ENCODE data around the gene SMIM44.
"Not testable (repeated sequence)": the region's sequence is repeated elsewhere in the genome, so short reads cannot be mapped to it uniquely, and the experiment has no call there.

The SMIM44 gene

DNA sequence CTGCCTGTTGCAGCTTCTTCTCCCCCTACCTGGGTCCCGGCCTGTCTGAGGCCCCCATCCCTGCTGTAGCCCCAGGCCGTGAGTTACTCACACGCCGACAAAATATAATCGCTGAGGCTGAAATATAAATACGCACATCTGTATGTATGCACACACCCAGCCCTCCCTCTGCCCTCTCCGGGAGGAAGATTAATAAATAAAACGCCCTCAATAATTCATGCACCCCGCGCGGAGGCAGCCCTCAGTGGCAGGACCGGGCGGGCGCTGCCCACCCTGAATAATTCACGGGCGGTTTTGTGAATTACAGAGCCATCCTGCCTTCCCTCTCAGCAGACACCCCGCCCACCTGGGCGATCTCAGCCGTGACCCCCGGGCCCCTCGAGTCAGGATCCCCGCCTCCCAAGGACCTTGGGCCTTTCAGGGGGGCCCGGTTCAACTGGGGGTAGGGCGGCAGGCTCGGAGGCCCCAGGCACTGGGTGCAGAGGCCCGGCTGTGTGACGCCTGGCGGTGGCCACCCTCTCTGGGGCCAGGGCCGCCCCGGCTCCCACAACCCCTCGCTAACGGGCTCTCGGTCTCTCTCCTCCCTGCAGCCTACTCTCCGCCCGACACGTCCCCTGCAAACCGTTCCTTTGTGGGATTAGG lies 27.2 kb downstream of the SMIM44 start:
- no peak for DNase-seq

DNA sequence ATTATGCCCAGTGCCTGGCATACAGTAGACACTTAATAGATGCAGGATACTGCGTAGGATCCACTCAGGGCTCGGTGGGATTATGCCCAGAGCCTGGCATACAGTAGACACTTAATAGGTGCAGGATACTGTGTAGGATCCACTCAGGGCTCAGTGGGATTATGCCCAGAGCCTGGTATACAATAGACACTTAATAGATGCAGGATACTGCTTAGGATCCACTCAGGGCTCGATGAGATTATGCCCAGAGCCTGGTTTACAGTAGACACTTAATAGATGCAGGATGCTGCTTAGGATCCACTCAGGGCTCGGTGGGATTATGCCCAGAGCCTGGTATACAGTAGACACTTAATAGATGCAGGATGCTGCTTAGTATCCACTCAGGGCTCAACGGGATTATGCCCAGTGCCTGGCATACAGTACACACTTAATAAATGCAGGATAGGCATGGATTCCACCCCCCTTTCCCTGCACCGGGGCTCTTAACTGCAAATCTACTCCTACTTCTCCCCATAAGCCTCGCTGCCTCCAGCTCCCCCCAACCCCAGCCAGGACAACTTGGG lies 27.8 kb downstream of the SMIM44 start:
- no peak for DNase-seq

DNA sequence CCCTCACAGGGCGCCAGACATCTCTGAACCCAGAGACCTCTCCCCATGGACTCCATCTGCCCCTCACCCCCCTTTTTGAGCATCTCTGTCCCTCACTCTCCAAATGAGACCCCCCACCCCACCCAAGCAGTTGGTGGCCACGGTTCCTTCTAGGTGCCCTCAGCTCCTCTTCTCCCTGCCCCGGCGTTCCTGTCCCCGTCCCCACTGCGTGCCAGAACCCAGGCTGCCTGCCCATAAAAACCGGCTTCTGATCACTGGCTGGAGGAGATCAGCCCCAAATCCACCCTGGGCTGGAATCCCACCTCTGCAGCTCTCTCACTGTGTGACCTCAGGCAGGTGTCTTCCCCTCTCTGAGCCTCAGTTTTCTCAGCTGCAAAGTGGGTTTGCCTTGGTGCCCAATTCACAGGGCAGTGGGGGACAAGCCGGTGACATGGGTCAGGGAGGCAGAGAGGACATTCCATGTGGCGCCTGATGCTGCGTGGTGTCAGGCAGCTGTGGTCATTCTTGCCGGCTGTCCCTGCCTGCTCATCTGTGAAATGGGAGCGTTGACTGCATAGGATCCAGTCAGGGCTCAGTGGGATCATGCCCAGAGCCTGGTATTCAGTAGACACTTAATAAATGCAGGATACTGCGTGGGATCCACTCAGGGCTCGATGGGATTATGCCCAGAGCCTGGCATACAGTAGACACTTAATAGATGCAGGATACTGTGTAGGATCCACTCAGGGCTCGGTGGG lies 28.4 kb downstream of the SMIM44 start:
- no peak for DNase-seq

DNA sequence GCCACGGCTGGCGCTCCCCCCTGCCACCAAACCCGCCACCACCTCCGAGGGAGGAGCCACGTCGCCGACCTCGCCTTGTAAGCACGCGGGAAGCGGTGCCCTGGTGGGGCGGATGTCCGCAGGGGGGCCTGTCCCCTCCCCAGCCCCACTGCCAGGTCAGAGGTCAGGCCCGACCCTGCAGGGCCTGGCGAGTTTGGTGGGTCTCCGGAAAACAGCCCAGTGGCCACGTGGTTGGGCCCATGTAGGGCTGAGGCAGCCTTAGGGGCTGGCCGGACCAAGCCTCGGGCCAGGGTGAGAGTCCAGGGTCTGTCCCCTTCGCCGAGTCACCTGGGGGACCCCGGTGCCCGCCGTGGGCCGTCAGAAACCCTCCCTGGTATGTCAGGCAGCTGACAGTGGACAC lies 29.4 kb downstream of the SMIM44 start:
- DNase-seq: no peak

DNA sequence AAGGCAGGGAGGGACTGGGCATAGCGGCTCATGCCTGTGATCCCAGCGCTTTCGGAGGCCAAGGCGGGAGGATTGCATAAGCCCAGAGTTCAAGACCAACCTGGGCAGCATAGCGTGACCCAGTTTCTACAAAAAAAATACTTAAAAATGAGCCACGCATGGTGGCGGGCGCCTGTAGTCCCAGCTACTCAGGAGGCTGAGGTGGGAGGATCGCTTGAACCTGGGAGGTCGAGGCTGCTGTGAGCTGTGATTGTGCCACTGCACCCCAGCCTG lies 30.4 kb downstream of the SMIM44 start:
- not testable (repeated sequence) for DNase-seq

DNA sequence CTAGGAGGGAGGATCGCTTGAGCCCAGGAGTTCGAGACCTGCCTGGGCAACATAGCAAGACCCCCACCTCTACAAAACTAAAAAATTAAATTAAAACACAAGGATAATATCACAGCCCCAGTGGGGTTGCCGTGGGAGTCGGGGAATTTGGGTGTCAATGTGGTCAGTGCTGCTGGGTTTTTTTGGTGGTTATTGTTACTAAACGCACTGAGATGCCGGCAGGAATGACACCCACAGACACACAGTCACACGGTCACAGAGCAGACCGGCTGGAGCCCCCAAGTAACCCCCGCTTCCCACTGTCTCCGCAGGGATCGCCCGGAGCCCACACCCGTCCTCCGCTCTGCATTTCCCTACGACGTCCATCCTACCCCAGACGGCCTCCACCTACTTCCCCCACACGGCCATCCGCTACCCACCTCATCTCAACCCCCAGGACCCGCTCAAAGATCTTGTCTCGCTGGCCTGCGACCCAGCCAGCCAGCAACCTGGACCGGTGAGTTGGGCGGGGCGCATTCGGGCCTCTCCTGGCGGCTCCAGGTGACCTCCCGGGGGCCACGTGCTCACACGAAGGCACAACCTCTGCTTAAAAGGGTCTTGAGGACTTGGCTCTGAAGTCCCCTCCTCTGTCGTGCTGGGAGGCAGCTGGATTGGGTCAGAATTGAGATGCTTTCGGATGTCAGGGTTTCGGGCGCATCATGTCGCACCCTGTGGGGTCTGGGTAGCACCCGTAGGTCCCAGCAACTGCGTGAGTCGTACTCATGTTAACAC lies 30.9 kb downstream of the SMIM44 start:
- no peak for DNase-seq

DNA sequence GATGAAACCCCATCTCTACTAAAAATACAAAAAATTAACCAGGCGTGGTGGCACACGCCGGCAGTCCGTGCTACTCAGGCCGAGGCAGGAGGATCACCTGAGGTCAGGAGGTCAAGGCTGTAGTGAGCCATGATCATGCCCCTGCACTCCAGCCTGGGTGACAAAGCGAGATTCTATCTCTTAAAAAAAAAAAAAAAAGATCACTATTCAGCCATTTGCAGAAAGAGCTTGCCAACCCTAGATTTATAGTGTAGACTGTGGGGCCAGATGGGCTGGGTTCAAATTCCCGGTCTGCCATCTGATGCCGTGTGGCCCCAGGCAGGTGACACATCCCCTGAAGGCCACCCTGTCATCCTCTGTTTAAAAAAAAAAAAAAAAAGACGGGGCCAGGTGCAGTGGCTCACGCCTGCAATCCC lies 31.8 kb downstream of the SMIM44 start:
- DNase-seq: no peak

DNA sequence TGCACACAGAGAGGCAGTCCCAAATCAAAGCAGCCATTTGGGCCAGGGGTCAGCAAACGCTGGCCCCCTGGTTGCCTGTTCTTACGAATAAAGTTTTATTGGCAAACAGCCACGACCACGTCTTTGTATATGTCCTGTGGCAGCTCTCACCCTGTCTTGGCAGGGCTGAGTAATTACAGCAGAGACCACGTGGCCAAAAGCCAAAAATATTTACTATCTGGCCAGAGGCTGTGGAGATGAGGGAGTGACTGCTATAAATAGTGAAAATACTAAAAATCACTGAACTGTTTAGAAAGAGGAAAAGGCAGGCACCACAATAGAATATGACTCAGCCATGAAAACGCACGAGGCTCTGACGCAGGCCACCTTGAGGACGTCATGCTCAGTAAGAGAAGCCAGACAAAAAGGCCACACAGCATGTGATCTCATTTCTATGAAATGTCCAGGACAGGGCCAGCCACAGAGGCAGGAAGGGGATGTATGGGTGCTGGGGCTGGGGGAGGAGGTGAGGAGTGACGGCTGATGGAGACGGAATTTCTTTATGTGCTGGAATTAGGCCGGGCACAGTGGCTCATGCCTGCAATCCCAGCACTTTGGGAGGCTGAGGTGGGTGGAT lies 32.3 kb downstream of the SMIM44 start:
- no peak for DNase-seq

DNA sequence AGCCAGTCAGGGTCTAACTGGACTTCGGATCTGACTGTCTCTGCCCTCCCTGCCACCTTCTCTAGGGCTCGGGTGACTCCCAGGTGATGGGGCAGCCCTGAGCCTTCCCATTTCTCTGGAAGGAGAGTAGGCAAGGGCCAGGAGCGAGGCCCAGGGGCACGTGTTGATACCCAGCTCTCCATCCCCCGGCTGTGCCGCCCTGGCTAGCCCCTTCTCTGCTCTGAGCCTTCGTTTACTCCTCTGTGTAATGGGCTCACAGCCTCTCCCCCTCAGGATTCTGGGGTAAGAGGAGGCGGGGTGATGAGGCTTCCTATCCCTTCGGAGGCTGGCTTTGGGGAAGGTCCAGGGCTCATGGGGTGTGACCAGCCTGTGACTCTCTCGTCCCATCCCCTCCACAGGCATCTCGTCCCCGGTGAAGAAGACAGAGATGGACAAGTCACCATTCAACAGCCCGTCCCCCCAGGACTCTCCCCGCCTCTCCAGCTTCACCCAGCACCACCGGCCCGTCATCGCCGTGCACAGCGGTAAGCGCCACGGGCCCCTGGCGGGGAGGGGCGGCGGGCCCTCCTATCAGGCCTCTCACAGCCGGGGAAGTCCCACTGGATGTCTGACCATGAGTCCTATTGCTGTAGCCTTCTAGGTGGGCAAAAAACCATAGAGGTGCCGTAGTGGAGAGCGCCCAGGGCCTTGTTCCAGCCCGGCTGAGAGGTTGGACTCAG lies 34.5 kb downstream of the SMIM44 start:
- no peak for DNase-seq

DNA sequence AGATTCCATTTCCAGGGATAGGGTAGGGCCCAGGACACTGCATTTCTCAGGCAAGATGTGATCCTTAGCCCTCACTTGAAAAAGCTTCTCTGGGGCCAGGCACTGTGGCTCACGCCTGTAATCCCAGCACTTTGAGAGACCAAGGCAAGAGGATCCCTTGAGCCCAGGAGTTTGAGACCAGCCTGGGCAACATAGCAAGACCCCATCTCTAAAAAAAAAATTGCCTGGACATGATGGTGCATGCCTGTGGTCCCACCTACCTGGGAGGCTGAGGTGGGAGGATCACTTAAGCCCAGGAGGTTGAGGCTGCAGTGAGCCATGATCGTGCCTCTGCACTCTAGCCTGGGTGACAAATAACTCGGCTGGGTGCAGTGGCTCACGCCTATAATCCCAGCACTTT lies 36.6 kb downstream of the SMIM44 start:
- not testable (repeated sequence) for DNase-seq

DNA sequence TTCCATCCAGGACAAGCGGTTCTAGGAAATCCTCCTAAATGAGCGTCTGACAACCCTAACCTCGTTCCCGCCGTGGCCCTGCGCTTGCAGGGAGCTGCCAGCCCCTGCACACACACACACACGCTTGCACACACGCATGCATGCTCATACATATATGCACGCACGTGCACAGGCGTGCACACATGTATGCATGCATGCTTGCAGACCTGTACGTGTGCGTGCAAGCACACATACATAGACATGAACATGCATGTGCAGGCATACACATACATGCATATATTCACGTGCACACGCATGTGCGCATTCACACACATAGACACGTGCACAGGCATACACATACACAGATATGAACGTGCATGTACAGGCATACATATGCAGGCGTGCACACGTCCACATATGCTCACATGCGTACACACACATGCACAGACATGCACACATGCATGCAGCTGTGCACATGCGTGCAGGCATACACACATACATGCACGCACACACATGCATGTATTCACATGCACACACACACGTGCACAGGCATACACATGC lies 38.5 kb downstream of the SMIM44 start:
- DNase-seq: no peak

DNA sequence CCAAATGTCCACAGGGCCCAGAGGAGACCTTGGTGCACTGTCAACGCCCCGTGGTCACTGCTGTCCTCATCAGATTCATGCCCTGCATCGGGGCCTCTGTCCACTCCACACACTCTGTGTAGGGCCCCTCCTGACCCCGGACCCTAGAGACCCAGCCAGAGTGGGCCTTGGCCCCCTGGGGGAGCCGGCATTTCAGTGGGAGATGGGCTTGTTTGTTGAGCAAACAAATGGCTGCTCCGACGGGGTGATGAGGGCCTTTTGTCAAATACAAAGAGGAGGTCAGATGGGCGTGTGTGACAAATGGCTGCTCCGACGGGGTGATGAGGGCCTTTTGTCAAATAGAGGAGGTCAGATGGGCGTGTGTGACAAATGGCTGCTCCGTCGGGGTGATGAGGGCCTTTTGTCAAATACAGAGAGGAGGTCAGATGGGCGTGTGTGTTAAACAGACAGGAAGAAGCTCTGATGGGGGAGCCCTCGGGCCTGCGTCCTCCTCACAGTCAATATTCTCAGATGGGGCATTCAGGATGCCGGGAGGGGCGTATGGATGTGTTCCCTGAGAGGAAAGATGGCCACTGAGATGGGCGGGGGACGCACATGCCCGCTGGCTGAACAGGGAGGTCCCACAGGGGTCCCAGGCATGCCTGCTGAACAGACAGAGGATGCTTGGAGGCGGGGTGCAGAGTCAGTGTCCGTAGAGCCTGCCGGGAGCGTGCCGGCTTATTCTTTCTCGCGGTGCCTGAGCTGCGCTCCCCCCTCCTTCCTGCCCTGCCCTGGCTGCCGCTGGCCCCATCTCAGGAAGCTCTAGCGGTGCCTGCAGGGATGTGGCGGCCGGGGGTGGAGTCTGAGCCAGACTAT lies 39.2 kb downstream of the SMIM44 start:
- no peak for DNase-seq

DNA sequence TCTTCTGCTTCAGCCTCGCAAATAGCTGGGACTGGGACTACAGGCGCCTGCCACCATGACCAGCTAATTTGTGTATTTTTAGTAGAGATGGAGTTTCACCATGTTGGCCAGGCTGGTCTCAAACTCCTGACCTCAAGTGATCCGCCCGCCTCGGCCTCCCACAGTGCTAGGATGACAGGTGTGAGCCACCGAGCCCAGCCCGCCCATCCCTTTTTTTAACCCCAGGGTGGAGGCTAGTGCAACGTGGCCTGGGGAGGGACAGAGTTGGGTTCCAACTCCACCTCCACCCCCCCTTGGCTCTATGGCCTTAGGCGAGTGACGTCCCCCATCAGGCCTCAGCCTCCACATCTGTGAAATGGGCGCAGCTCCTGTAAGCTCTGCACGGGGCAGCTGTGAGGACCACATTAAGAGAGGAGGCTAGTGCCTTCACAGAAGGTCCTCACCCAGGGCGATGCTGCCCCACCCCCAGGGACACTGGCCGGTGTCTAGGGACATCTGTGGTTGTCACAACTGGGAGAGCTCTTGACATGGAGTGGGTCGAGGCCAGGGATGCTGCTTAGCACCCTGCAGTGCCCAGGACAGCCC lies 40.7 kb downstream of the SMIM44 start:
- DNase-seq: no peak

DNA sequence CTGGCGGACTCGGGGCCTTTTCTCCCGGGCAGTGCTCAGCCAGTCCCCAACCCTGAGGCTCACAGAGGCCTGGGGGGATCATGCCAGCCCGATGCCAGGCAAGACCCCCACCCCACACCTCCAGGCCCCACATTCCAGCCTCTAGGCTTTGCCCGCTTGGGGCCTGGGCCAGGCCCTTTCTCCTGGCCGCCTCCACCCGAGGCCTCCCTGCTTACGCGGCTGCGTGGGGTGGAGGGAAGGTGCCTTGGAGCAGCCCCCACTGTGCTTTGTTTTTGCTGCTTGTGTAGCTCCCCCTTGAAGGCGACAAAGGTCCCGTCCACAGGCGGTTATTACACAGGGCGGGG lies 41.3 kb downstream of the SMIM44 start:
- DNase-seq: no peak

DNA sequence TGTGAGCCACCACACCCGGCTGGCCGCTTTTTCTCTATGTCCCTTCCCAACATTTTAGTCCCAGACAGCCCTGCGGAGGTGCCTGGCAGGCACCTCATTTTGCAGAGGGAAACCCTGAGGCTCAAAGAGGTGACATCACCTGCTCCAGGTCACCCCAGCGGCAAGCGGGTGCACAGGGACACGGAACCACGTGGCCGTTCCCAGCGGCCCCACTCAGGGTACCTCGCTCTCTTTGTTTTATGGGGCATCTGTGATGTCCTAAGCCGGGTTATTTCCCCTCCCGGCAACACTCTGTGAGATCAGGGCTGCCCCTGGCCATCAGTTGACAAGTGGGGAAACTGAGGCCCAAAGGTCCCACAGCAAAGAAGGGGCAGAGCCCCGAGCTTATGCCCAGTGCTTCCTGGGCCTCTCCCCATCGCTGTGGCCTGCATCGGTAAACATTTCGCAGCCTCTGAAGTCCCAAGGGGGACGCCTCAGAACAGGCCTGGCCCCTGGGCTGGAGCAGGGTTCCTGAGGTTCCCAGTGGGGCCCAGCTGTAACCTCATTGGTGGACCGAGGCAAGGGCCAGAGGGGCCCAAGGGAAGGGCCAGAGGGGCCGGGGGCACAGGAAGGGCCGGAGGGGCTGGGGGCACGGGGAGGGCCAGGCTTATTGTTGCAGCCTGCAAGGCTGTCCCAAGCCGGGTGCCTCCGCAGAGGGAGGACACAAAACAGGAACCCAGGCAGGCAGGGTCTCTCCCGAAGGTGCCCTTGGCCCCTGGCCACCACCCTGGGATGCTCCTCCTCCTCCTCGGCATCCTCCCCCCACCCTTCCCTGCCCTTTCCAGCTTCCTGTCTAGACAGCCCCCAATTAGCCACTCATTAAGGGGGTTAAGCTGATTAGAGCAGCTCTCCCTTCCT lies 41.9 kb downstream of the SMIM44 start:
- no peak for DNase-seq

DNA sequence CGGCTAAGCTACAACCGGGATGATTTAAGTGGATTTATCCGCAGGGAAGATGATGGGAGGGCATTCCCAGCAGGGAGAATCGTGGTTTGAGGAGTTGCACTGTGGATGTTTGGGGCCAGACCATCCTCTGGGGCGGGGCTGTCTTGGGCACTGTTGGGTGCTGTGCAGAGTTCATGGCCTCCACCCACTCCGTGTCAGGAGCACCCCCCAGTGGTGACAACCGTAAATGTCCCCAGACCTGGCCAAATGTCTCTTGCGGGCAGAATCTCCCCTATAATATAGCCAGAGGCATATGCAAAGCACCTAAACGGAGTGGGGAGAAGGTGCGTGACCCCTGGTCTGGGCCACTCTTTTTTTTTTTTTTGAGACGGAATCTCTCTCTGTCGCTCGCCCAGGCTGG lies 43.2 kb downstream of the SMIM44 start:
- no peak for DNase-seq

DNA sequence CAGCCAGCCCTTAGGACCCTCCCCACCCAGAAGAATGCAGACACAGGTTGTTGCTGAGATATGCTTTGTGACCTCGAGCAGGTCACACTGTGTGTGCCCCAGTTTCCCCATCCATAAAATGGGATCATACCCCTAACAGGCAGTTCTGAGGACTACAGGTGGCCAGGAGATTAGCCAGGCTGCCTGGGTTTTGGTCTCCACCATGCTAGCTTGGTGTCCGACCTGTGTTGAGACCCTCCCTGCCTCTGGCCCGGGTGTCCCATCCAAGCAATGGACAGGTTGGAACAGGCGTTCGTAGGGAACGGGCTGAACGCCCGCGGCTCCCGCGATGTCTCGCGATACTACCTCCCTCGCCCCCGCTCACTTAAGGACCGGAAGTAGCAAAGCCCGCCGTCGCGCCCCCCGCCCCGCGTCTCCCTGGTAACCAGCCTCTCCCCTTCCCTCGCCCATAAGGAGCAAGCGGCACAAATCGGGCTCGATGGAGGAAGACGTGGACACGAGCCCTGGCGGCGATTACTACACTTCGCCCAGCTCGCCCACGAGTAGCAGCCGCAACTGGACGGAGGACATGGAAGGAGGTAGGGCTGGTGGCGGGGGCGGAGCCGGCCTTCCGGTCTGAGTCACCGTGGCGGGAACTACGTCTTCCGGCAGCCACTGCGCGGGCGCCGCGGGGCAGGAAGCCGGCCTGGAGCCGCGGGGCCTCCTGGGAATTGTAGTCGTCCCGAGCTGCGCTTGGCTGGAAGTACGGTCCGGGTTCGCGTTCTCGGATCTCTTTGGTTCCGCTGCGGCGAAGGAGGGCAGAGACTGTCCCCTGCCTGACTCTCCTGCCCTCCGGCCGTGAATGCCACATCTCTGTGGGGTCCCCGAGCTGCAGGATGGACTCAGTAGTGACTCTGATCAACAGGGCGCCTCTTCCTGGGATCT lies 48.3 kb downstream of the SMIM44 start:
- DNase-seq: peak; percentile 79

DNA sequence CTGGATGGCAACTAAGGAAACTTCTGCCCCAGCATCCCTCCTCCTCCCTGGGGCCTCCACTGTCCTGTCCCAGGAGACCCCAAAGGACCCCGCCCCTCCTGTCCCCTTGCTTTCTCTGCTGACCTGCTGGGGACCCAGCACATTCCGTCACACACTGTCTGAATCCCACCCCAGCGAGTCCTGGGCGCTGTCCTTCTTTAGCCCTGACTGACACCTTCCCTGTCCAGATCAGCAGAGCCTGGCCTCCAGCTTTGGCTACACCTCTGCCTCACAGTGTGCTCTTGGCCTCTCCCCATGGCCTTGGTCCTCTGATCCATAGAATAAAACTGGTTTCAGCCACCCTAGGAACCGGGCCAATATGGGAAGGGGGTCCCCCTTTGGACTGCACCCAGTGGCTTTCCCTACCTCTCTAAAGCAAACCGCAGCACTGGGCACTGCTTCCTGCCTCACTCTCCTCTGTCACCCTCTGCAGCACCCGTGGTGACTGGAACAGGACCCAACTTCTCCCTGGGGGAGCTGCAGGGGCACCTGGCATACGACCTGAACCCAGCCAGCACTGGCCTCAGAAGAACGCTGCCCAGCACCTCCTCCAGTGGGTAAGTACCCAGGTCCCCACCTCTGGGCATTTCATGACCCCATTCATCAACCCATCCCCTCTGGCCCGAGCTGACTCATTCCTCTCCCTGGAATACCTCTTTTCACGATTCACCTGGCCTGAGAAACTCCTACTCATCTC lies 49.3 kb downstream of the SMIM44 start:
- no peak for DNase-seq
